Ovary (tissue), 3 donors: ENCODE data around the gene SVEP1.

Experiments used
- POLR2A ChIP-seq: fragments of 450-650 bp; IDR thresholded peaks from one replicate; pipeline ENCODE4 v1.6.1; 2017; ENCODE audit warnings: antibody characterized with exemption, mild to moderate bottlenecking, moderate library complexity
- TF ChIP-seq, protein P1 (sequence below), 3 donors: fragments of 450-650 bp in 2 of 3; fragments of 200-600 bp in 1 of 3; IDR thresholded peaks; one replicate each; pipeline versions ENCODE4 v1.5.1 to v1.8.0; 2016 to 2022; ENCODE audit warnings: antibody characterized with exemption in 3 of 3, mild to moderate bottlenecking in 1 of 3
- donor health status: DM: no; HTN: no; CAD: no.

DNA sequence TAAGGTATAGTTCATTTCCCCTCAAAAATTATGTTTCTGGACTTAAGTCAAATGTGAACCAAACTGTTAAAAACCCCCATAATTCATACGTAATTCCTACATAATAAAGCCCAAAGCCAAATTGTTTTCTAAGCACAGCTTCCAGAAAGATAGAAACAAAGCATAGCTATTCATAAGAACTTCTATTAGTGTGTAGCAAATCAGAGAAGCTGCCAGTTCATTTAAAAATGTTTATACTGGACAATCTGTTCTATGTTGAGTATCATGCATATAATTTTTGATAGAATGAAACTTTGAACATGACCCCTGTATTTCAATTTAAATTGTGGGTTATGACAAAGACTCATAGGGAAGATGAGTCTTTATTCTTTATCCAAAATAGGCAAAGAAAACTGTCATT is 122.9 kb downstream of the SVEP1 start:
- TF ChIP-seq, protein P1, sequence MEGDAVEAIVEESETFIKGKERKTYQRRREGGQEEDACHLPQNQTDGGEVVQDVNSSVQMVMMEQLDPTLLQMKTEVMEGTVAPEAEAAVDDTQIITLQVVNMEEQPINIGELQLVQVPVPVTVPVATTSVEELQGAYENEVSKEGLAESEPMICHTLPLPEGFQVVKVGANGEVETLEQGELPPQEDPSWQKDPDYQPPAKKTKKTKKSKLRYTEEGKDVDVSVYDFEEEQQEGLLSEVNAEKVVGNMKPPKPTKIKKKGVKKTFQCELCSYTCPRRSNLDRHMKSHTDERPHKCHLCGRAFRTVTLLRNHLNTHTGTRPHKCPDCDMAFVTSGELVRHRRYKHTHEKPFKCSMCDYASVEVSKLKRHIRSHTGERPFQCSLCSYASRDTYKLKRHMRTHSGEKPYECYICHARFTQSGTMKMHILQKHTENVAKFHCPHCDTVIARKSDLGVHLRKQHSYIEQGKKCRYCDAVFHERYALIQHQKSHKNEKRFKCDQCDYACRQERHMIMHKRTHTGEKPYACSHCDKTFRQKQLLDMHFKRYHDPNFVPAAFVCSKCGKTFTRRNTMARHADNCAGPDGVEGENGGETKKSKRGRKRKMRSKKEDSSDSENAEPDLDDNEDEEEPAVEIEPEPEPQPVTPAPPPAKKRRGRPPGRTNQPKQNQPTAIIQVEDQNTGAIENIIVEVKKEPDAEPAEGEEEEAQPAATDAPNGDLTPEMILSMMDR (IDR thresholded peaks at IDR 0.05): no peak
- no peak for TF ChIP-seq POLR2A
